HEK293 (cell line): ENCODE measurements around the gene BHMT.

Experiments used
- CTCF ChIA-PET: fragments of 350-600 bp; formaldehyde crosslinking; extraction: SDS; loops from one replicate; lab custom pipeline; 2021; ENCODE audit warnings: antibody characterized with exemption; lab: Yijun Ruan, JAX
- POLR2A ChIA-PET: fragments of 300-600 bp; formaldehyde crosslinking; extraction: SDS; loops from one replicate; lab custom pipeline; 2020; ENCODE audit warnings: antibody characterized with exemption, inconsistent platforms; lab: Yijun Ruan, JAX
- H3K27ac ChIP-seq: fragments of 200-500 bp; sonication (Bioruptor generic); 2 replicates; pipeline ENCODE4 v1.5.1; 2014; ENCODE audit warnings: low read depth, low read length, control low read depth, inconsistent platforms; ENCODE audit errors: extremely low read depth
- H3K36me3 ChIP-seq, 2 experiments: fragments of 200-500 bp in 1 of 2; sonication (Bioruptor generic) in 1 of 2; 1 replicate in 1 of 2; 2 replicates in 1 of 2; pipeline ENCODE4 v1.5.1; 2014 to 2017; ENCODE audit warnings: inconsistent platforms in 2 of 2, low read length in 2 of 2; ENCODE audit not compliant: control insufficient read depth in 2 of 2, insufficient read depth in 1 of 2
- H3K4me1 ChIP-seq: fragments of 200-500 bp; sonication (Bioruptor generic); 2 replicates; pipeline ENCODE4 v1.5.1; 2014; ENCODE audit warnings: mild to moderate bottlenecking, low read length, inconsistent platforms; ENCODE audit not compliant: control insufficient read depth, insufficient read depth
- H3K4me3 ChIP-seq: 2 replicates; pipeline ENCODE4 v1.5.1; 2011; ENCODE audit warnings: low read depth, mild to moderate bottlenecking, control low read depth, low read length, moderate library complexity
- H3K9me3 ChIP-seq: fragments of 200-500 bp; sonication (Bioruptor generic); 2 replicates; pipeline ENCODE4 v1.5.1; 2014; ENCODE audit warnings: low read depth, low read length, inconsistent platforms; ENCODE audit not compliant: control insufficient read depth, insufficient read depth
- SCRT2 ChIP-seq: fragments of 450-650 bp; formaldehyde crosslinking; IDR thresholded peaks from 2 replicates; pipeline ENCODE4 v1.5.1; 2016; ENCODE audit warnings: missing biosample characterization, missing genetic modification characterization
- ZBTB17 ChIP-seq: fragments of 450-650 bp; formaldehyde crosslinking; IDR thresholded peaks from 2 replicates; pipeline ENCODE4 v1.5.1; 2016; ENCODE audit warnings: missing biosample characterization, missing genetic modification characterization
- ZNF214 ChIP-seq: fragments of 450-650 bp; formaldehyde crosslinking; IDR thresholded peaks from 2 replicates; pipeline ENCODE4 v1.5.1; 2017; ENCODE audit warnings: missing biosample characterization, mild to moderate bottlenecking, missing genetic modification characterization, borderline replicate concordance
- ZNF239 ChIP-seq: fragments of 450-650 bp; formaldehyde crosslinking; IDR thresholded peaks from 2 replicates; pipeline ENCODE4 v1.5.1; 2016; ENCODE audit warnings: missing biosample characterization, missing genetic modification characterization
- ZNF266 ChIP-seq: fragments of 450-650 bp; formaldehyde crosslinking; IDR thresholded peaks from 2 replicates; pipeline ENCODE4 v1.5.1; 2016; ENCODE audit warnings: missing biosample characterization, missing genetic modification characterization, low read depth
- ZNF585B ChIP-seq: fragments of 450-650 bp; formaldehyde crosslinking; IDR thresholded peaks from 2 replicates; pipeline ENCODE4 v1.5.1; 2016; ENCODE audit warnings: missing biosample characterization, missing genetic modification characterization
- ZNF596 ChIP-seq: fragments of 450-650 bp; IDR thresholded peaks from 2 replicates; pipeline ENCODE4 v1.5.0; 2018; ENCODE audit warnings: missing biosample characterization, mild to moderate bottlenecking, missing genetic modification characterization, moderate library complexity
- ZNF623 ChIP-seq: fragments of 450-650 bp; formaldehyde crosslinking; IDR thresholded peaks from 2 replicates; pipeline ENCODE4 v1.5.1; 2016; ENCODE audit warnings: missing biosample characterization, missing genetic modification characterization
- ZXDB ChIP-seq: fragments of 450-650 bp; formaldehyde crosslinking; IDR thresholded peaks from 2 replicates; pipeline ENCODE4 v1.5.1; 2016; ENCODE audit warnings: missing biosample characterization, missing genetic modification characterization
- TF ChIP-seq, protein P1 (sequence below): fragments of 450-650 bp; formaldehyde crosslinking; IDR thresholded peaks from 2 replicates; pipeline ENCODE4 v1.5.0; 2017; ENCODE audit warnings: missing biosample characterization, missing genetic modification characterization, borderline replicate concordance
- TF ChIP-seq, protein P2 (sequence below): fragments of 450-650 bp; formaldehyde crosslinking; IDR thresholded peaks from 2 replicates; pipeline ENCODE4 v1.5.1; 2016; ENCODE audit warnings: missing biosample characterization, missing genetic modification characterization, borderline replicate concordance
- TF ChIP-seq, protein P3 (sequence below): fragments of 450-650 bp; formaldehyde crosslinking; IDR thresholded peaks from 2 replicates; pipeline ENCODE4 v1.5.1; 2017; ENCODE audit warnings: missing biosample characterization, missing genetic modification characterization
- TF ChIP-seq, protein P4 (sequence below): IDR thresholded peaks from 2 replicates; pipeline ENCODE4 v1.6.1; 2011; ENCODE audit warnings: mild to moderate bottlenecking, low read depth, low read length, borderline replicate concordance

BHMT gene

DNA sequence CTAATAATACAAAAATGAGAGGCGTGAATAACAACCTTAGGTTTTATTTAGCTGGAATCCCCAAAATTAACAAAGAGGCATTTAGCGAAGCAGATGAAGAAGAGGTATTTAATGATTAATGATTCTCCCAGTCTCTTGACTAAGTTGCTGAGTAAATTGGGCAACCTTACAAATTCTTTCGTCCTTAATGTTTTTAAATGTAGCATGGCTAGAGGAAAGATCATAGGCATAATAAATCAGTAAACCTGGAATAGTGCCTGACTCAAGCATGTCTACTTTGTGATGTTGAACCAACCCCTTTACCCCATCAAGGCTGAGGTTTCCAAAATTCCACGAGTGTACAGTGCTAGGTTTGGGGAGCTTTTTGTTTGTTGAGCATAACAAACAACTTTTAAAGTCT is 7.9 kb downstream of the BHMT start (continued):
- TF ChIP-seq ZNF623 (tag by site-specific recombination), result no peak
- TF ChIP-seq, protein P1, sequence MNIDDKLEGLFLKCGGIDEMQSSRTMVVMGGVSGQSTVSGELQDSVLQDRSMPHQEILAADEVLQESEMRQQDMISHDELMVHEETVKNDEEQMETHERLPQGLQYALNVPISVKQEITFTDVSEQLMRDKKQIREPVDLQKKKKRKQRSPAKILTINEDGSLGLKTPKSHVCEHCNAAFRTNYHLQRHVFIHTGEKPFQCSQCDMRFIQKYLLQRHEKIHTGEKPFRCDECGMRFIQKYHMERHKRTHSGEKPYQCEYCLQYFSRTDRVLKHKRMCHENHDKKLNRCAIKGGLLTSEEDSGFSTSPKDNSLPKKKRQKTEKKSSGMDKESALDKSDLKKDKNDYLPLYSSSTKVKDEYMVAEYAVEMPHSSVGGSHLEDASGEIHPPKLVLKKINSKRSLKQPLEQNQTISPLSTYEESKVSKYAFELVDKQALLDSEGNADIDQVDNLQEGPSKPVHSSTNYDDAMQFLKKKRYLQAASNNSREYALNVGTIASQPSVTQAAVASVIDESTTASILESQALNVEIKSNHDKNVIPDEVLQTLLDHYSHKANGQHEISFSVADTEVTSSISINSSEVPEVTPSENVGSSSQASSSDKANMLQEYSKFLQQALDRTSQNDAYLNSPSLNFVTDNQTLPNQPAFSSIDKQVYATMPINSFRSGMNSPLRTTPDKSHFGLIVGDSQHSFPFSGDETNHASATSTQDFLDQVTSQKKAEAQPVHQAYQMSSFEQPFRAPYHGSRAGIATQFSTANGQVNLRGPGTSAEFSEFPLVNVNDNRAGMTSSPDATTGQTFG (tag by site-specific recombination), result no peak
- TF ChIP-seq ZXDB (tag by site-specific recombination), result no peak

DNA sequence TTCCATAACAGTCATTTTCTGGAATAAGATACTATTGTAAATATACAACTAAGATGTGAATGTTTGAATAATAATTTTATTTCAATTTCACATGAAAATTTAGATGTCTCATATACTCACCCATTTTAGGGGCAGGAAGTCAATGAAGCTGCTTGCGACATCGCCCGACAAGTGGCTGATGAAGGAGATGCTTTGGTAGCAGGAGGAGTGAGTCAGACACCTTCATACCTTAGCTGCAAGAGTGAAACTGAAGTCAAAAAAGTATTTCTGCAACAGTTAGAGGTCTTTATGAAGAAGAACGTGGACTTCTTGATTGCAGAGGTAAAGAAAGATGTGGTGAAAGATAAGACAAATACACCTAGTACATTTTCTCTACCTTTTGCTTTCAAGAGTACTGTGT is 8.6 kb downstream of the BHMT start:
- TF ChIP-seq ZNF214 (no peak), ZNF596 (no peak), ZNF623 (tag by site-specific recombination) (no peak), ZNF585B (tag by site-specific recombination) (no peak), ZNF239 (no peak), ZBTB17 (tag by site-specific recombination) (no peak), SCRT2 (tag by site-specific recombination) (no peak), ZNF266 (tag by site-specific recombination) (no peak)
- TF ChIP-seq, protein P2, sequence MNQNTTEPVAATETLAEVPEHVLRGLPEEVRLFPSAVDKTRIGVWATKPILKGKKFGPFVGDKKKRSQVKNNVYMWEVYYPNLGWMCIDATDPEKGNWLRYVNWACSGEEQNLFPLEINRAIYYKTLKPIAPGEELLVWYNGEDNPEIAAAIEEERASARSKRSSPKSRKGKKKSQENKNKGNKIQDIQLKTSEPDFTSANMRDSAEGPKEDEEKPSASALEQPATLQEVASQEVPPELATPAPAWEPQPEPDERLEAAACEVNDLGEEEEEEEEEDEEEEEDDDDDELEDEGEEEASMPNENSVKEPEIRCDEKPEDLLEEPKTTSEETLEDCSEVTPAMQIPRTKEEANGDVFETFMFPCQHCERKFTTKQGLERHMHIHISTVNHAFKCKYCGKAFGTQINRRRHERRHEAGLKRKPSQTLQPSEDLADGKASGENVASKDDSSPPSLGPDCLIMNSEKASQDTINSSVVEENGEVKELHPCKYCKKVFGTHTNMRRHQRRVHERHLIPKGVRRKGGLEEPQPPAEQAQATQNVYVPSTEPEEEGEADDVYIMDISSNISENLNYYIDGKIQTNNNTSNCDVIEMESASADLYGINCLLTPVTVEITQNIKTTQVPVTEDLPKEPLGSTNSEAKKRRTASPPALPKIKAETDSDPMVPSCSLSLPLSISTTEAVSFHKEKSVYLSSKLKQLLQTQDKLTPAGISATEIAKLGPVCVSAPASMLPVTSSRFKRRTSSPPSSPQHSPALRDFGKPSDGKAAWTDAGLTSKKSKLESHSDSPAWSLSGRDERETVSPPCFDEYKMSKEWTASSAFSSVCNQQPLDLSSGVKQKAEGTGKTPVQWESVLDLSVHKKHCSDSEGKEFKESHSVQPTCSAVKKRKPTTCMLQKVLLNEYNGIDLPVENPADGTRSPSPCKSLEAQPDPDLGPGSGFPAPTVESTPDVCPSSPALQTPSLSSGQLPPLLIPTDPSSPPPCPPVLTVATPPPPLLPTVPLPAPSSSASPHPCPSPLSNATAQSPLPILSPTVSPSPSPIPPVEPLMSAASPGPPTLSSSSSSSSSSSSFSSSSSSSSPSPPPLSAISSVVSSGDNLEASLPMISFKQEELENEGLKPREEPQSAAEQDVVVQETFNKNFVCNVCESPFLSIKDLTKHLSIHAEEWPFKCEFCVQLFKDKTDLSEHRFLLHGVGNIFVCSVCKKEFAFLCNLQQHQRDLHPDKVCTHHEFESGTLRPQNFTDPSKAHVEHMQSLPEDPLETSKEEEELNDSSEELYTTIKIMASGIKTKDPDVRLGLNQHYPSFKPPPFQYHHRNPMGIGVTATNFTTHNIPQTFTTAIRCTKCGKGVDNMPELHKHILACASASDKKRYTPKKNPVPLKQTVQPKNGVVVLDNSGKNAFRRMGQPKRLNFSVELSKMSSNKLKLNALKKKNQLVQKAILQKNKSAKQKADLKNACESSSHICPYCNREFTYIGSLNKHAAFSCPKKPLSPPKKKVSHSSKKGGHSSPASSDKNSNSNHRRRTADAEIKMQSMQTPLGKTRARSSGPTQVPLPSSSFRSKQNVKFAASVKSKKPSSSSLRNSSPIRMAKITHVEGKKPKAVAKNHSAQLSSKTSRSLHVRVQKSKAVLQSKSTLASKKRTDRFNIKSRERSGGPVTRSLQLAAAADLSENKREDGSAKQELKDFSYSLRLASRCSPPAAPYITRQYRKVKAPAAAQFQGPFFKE (tag by site-specific recombination), result no peak
- TF ChIP-seq, all 188 proteins: peak for 0
- no peak overlapping the region for H3K4me3 ChIP-seq
- no peaks in the 10 kb centered on the region for H3K36me3 ChIP-seq
- 0 out of 2 replicates have a peak, but pooled peaks cover 3% of the 10 kb centered on the region for H3K4me1 ChIP-seq
- POLR2A ChIA-PET, result no interaction called here
- CTCF ChIA-PET, result interaction anchor here (0.5 to 2.1 kb wide), 3 partner anchors 11 to 140 kb away, joined by 3 to 6 read pairs (median 5); no protein-coding TSS in a partner anchor
- H3K9me3 ChIP-seq, result no peaks in the 10 kb centered on the region
- no peak overlapping the region for H3K27ac ChIP-seq

DNA sequence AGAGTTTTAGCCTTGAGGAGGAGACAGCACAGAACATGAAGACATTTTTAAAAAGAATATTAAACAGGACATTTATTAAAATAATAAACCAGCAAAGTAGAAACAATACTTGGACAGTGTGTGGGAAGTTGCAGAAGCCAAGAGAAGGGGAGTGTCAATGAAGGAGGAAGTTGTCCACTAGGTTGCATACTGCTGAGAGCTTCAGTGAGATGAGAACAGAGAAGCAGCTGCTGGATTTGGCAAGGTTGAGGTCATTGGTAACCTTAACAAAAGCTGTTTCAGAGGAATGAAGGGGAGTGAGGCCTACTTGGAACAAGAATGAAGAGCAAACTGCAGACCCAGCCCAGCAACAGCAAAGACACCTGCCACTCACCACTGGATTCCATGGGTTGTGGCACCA is 11.4 kb downstream of the BHMT start:
- ChIA-PET POLR2A (no interaction called here), CTCF (interaction anchor here (0.6 to 2.0 kb wide), 4 partner anchors 68 to 195 kb away, joined by 3 to 10 read pairs (median 4); no protein-coding TSS in a partner anchor)
- H3K27ac ChIP-seq, result no peak overlapping the region
- H3K4me1 ChIP-seq, result no peaks in the 10 kb centered on the region
- no peaks in the 10 kb centered on the region for H3K36me3 ChIP-seq
- H3K9me3 ChIP-seq, result no peaks in the 10 kb centered on the region
- TF ChIP-seq, protein P3, sequence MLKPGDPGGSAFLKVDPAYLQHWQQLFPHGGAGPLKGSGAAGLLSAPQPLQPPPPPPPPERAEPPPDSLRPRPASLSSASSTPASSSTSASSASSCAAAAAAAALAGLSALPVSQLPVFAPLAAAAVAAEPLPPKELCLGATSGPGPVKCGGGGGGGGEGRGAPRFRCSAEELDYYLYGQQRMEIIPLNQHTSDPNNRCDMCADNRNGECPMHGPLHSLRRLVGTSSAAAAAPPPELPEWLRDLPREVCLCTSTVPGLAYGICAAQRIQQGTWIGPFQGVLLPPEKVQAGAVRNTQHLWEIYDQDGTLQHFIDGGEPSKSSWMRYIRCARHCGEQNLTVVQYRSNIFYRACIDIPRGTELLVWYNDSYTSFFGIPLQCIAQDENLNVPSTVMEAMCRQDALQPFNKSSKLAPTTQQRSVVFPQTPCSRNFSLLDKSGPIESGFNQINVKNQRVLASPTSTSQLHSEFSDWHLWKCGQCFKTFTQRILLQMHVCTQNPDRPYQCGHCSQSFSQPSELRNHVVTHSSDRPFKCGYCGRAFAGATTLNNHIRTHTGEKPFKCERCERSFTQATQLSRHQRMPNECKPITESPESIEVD, result no peak
- TF ChIP-seq, protein P4, sequence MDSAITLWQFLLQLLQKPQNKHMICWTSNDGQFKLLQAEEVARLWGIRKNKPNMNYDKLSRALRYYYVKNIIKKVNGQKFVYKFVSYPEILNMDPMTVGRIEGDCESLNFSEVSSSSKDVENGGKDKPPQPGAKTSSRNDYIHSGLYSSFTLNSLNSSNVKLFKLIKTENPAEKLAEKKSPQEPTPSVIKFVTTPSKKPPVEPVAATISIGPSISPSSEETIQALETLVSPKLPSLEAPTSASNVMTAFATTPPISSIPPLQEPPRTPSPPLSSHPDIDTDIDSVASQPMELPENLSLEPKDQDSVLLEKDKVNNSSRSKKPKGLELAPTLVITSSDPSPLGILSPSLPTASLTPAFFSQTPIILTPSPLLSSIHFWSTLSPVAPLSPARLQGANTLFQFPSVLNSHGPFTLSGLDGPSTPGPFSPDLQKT, result no peak
- no peak overlapping the region for H3K4me3 ChIP-seq
